GM12875 (cell line): Measurements from ENCODE around the gene CRYZL1.

ENCODE experiments used
- H3K4me3 ChIP-seq: one replicate; pipeline ENCODE4 v1.5.1; 2011; ENCODE audit warnings: low read depth, low read length, control low read depth
- CTCF ChIP-seq: IDR thresholded peaks from 2 replicates; pipeline ENCODE4 v1.5.1; 2011; ENCODE audit warnings: low read depth, mild to moderate bottlenecking, control low read depth, inconsistent platforms, low read length, moderate library complexity, borderline replicate concordance; ENCODE audit not compliant: insufficient read depth

CRYZL1 gene

GRCh38 chr21:33670076-33670978 is 28.8 kb upstream of the CRYZL1 start:
- TF ChIP-seq CTCF: no peak
- H3K4me3 ChIP-seq: no peak overlapping the region

GRCh38 chr21:33668620-33669019 is 27.1 kb upstream of the CRYZL1 start:
- TF ChIP-seq CTCF: no peak
- no peak overlapping the region for H3K4me3 ChIP-seq

DNA sequence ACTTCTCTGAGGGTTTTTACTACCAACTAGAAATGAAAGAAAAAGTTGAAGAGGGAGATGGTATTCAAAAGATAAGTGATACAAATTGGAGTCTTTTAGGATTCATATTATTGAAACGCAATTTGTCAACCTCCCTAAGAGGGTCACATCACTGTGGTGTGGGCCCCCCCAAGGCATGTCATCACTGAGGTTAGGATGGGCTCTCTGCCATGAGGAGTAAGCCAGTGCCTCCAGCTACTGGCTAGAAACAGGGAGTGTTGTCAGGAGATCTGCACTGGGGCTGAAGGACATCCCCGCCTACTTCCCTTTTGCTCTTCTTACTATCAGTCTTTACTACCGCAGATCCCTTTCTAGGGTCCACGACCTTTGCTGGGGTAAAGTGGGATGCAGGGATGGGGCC is 26.6 kb upstream of the CRYZL1 start:
- no peak for TF ChIP-seq CTCF

DNA sequence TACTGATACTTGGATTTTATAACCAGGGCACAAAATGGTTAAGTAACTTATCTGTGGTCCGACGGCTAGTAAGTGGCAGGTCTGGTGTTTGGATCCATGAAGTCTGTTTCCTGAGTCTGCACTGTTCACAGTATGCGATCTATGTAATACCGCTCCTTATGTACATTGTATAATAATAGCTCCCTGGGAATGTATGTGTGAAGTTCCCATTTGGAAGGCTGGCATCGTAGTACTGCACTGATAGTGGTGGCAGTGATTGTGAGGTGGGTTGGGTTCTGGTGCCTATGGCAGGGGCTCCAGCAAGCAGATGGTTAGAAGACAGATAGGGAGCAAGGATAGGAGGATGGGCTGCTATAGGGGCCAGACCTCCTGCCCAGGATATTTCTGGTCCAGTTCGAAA is 26.1 kb upstream of the CRYZL1 start:
- no peak for TF ChIP-seq CTCF
- H3K4me3 ChIP-seq: no peak overlapping the region

More for the DNA sequence above, 26.6 kb upstream of the CRYZL1 start:
- H3K4me3 ChIP-seq: no peak overlapping the region

- H3K4me3 ChIP-seq: no peak overlapping the region
- TF ChIP-seq CTCF: no peak
Measured at GRCh38 chr21:33666153-33666552, 24.6 kb upstream of the CRYZL1 start.

- TF ChIP-seq CTCF: no peak
Measured at GRCh38 chr21:33664135-33664534, 22.6 kb upstream of the CRYZL1 start.

DNA sequence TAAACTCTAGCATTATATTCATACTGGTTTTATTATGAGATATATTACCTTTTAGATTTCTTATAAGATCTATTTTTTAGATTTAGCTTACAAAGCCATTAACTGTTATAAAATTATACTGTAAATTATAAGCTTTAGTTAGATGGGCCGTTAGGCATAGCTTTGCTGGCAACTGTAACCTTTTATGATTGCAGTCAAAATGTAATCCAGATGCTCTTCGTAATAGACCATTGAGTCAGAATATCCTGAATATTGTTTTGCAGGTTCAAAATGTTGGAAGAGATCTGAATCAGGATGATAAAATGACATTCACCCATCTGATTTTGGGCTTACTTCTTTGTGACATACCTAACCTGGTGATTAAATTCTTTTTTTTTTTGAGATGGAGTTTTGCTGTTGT is 21.7 kb upstream of the CRYZL1 start:
- H3K4me3 ChIP-seq: no peak overlapping the region
- no peak for TF ChIP-seq CTCF

More at GRCh38 chr21:33664135-33664534, 22.6 kb upstream of the CRYZL1 start:
- no peak overlapping the region for H3K4me3 ChIP-seq
